Measurements from ENCODE around the gene CPT1B.
"Not testable (repeated sequence)": the region's sequence is repeated elsewhere in the genome, so short reads cannot be mapped to it uniquely, and the experiment has no call there.

Gene CPT1B

DNA sequence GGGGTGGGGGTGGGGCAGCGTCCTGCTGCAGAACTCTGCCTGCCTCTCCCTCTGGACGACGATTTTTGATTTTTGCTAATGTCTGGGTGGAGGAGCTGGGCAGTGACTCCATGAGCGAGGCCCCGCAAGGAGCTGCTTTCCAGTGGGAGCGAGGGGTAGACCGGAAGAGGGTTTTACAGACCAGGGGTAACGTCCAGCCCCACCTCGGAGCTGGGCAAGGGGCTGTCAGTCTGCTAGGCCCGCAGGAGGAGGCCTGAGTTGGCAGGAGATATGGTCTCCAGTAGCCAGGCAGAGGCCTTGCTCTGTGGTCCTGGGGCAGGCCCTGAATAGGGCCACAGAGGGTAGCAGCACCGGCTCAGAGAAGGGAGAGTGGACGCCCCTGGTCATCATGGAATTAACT is 31.4 kb upstream of the CPT1B start:
- DNase-seq (ENCODE audit: low spot score): no peak

- no peak for DNase-seq (ENCODE audit: low spot score)
Measured at GRCh38 chr22:50608996-50609395, 30.8 kb upstream of the CPT1B start.

DNA sequence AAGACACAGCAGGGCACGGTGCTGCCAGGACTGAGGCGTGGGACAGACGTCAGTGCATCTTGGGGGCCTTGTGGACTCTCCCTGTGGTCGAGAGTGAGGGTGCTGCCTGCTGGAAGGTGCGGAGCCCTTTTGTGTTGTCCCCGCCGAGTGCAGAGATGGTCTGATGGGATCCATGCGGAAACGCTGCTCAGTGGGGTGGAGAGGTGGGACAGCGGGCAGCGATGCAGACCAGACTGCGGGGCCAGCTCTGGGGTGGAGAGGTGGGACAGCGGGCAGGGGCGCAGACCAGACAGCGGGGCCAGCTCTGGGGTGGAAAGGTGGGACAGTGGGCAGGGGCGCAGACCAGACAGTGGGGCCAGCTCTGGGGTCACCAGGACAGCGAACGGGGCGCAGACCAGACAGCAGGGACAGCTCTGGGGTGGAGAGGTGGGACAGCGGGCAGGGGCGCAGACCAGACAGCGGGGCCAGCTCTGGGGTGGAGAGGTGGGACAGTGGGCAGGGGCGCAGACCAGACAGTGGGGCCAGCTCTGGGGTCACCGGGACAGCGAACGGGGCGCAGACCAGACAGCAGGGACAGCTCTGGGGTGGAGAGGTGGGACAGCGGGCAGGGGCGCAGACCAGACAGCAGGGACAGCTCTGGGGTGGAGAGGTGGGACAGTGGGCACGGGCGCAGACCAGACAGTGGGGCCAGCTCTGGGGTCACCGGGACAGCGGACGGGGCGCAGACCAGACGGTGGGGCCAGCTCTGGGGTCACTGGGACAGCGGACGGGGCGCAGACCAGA is 30.0 kb upstream of the CPT1B start:
- DNase-seq (ENCODE audit: low spot score): not testable (repeated sequence)

GRCh38 chr22:50607659-50608020 is 29.4 kb upstream of the CPT1B start:
- no peak for DNase-seq (ENCODE audit: low spot score)

GRCh38 chr22:50606946-50607658 is 28.9 kb upstream of the CPT1B start:
- DNase-seq (ENCODE audit: low spot score): no peak

GRCh38 chr22:50606165-50606945 is 28.1 kb upstream of the CPT1B start:
- DNase-seq (ENCODE audit: low spot score): no peak

GRCh38 chr22:50605613-50606074 is 27.4 kb upstream of the CPT1B start:
- no peak for DNase-seq (ENCODE audit: low spot score)

- DNase-seq (ENCODE audit: low spot score): no peak
Measured at GRCh38 chr22:50605002-50605612, 26.9 kb upstream of the CPT1B start.

- no peak for DNase-seq (ENCODE audit: low spot score)
Measured at GRCh38 chr22:50604256-50605001, 26.2 kb upstream of the CPT1B start.

GRCh38 chr22:50603511-50604255 is 25.5 kb upstream of the CPT1B start:
- DNase-seq (ENCODE audit: low spot score): no peak

GRCh38 chr22:50602338-50602700 is 24.1 kb upstream of the CPT1B start:
- no peak for DNase-seq (ENCODE audit: low spot score)

DNA sequence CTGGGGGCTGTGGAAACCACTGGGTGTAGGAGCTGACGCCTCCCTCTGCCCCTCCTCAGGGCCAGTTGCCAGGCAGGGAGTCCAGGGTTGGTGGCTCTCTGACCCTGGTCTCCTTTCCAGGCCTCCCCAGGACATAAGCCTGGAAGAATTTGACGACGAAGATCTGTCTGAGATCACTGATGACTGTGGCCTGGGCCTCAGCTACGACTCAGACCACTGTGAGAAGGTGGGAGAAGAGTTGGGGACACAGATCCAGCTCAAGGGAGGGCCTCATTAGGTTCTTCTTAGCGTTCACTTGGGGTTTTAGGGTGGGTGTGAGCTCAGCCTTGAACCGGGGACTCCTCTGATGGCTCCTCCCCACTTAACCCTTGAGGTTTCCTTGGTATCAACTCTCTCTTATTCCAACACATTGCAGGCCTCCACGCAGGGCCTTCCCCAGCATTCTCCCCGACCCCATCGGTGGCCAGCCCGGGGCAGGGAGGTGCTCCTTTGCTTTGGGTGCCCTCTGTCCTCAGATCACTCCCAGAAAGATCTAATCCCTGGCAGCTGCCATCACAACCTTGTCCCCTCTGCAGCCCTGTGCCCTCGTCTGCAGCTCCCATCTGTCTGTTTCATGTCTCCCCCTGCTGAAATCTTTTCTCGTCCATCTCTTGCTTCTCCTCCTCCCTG is 23.6 kb upstream of the CPT1B start:
- DNase-seq (ENCODE audit: low spot score): no peak

- no peak for DNase-seq (ENCODE audit: low spot score)
Measured at GRCh38 chr22:50600967-50601668, 22.9 kb upstream of the CPT1B start.

- DNase-seq (ENCODE audit: low spot score): no peak
Measured at GRCh38 chr22:50600538-50600937, 22.3 kb upstream of the CPT1B start, which contains the start of gene MAPK8IP2. MAPK8IP2 (plus strand) TSS chr22:50600793; CDS start chr22:50600819, 26 bp downstream.

DNA sequence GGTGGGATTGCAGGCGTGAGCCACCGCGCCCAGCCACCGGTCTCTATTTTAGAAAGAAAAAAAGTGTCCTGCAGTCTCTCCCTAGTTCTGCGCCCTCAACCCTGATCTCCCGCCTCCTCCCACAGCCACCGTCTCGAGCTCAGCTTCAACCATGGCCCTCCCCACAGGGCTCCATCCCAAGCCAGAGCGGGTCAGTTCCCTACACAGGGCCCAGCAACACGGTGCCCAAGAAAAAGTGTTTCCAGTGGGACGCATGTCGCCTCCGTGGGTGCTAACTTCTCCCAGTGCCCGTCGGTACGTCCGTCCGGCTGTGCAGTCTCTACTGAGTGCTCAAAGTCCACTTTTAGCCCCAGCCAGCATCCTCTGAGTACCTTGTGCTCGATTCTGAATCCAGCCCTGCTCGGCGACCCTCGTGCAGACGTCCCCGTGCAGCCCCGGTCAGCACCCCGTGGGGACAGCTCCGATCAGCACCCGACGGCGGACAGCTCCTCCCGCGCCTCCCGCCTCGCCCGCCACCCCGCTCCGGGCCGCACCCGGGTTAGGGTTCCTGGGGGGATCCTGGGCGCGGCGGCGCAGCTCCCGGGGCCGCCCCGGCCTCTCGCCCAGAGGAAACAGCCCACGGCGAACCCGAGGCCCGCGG is 21.7 kb upstream of the CPT1B start:
- no peak for DNase-seq (ENCODE audit: low spot score)

DNA sequence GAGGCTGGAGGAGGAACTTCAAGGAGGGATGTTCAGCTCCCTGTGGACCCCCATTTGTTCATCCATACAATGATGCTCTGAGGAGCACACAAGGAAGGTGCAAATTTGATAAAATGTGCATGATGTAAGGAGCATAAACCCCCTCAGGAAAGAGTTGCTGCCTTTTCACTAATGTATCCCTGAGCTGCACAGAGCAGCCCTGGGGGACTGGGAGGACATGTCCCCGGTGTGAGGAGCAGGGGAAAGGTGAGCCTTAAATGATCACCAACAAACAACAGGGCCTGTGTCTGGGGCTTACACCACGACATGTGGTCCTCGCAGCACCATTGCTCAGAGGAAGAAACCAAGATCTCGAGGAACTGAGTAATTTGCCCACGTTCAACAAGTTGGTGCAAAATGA is 18.9 kb upstream of the CPT1B start:
- DNase-seq (ENCODE audit: low spot score): no peak

DNA sequence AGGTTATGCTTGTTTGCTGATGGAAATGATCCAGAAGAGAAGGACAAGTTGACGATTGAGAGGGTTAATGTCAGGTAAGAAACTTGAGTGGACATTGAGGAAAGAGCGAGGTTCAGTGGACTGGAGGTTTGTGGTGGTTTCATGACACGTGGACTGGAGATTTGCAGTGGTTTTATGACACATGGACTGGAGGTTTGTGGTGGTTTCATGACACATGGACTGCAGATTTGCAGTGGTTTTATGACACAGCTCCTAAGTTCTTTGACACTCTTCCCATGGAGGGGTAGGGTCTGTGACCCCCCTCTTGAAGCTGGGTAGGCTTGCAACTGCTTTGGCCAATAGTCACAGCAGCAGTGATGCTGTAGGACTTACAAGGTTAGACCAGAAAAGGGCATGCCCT is 17.0 kb upstream of the CPT1B start:
- DNase-seq (ENCODE audit: low spot score): no peak

DNA sequence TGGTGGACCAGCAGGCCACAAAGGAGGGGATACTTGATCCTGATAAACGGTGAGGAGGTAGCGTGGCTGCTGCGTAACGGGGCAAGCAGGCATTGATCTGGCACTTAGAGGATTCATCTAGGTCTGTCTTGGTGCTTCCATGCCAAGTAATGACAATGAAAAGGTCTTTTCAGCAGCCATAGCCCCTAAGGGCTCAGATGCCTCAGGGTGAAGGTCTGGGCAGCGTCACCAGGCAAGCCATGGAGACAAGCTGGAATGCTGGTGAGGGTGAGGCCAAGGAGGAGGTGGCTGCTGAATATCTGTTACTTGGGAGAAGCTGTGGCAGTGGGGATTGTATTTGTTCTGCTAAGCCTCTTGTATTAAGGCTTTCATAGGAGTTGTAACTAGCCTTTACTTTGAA is 9.2 kb upstream of the CPT1B start:
- DNase-seq (ENCODE audit: low spot score): no peak

DNA sequence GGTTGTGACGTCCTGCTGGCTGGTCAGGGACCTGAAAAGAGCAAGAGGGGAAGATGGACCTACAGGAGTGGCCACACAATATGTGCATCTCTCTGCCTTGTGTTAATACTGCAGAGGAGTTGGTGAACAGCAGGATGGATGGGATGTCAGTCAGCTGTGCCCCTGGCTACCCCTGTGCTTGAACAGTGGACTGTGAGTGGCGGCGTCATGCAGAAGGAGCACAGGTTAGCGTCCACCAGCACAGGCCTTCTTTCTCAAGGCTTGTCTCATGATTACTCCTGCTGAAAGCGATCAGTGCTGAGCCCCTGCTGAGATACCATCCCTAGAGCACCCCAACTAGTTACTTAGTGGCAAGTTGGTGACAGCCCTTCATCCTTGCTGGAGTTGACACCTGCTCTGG is 8.2 kb upstream of the CPT1B start:
- DNase-seq (ENCODE audit: low spot score): no peak

Data from hematopoietic multipotent progenitor cell treated with erythropoietin and hydrocortisone succinate and interleukin-3 and kit ligand, for 17 days (in vitro differentiated cells).